OCI-LY3 (cell line): ENCODE results near the gene ITPKB.

Experiments used
- H2AFZ ChIP-seq: fragments of 200-600, 300-600 bp; shearing (Covaris generic); 2 replicates; pipeline ENCODE4 v1.6.0; 2014; ENCODE audit warnings: antibody characterized with exemption, low read depth, low read length
- H3K27ac ChIP-seq: fragments of 200-600, 300-600 bp; sonication (generic); 2 replicates; pipeline ENCODE4 v1.5.1; 2014; ENCODE audit warnings: mild to moderate bottlenecking, low read length, moderate library complexity, mixed read lengths
- H3K27me3 ChIP-seq: fragments of 200-600, 300-600 bp; sonication (generic); 2 replicates; pipeline ENCODE4 v1.6.1; 2014; ENCODE audit warnings: low read depth, low read length, mixed read lengths
- H3K36me3 ChIP-seq: fragments of 200-600, 300-600 bp; sonication (generic); replicated peaks from 2 replicates; pipeline ENCODE3; 2014; ENCODE audit warnings: low read depth, low read length, mixed read lengths
- H3K4me1 ChIP-seq: fragments of 300-600, 200-600 bp; sonication (generic); 2 replicates; pipeline ENCODE4 v1.6.1; 2014; ENCODE audit warnings: low read length, mixed read lengths
- H3K4me2 ChIP-seq: fragments of 200-600, 300-600 bp; sonication (generic); 2 replicates; pipeline ENCODE4 v1.6.1; 2014; ENCODE audit warnings: low read length, mixed read lengths
- H3K4me3 ChIP-seq: fragments of 300-600, 200-600 bp; sonication (generic); 2 replicates; pipeline ENCODE4 v1.5.1; 2014; ENCODE audit warnings: antibody characterized with exemption, mild to moderate bottlenecking, low read length, moderate library complexity
- H3K79me2 ChIP-seq: fragments of 300-600, 200-600 bp; shearing (Covaris generic); 2 replicates; pipeline ENCODE4 v1.6.1; 2014; ENCODE audit warnings: mild to moderate bottlenecking, low read length, mixed read lengths
- H3K9ac ChIP-seq: fragments of 300-600, 200-600 bp; shearing (Covaris generic); 2 replicates; pipeline ENCODE4 v1.6.0; 2014; ENCODE audit warnings: mild to moderate bottlenecking, low read length, moderate library complexity
- H3K9me3 ChIP-seq: fragments of 200-600, 300-600 bp; shearing (Covaris generic); 2 replicates; pipeline ENCODE4 v1.6.1; 2014; ENCODE audit warnings: low read length, mixed read lengths; ENCODE audit not compliant: insufficient read depth
- H4K20me1 ChIP-seq: fragments of 200-600, 300-600 bp; sonication (generic); 2 replicates; pipeline ENCODE4 v1.6.1; 2016; ENCODE audit warnings: low read length, mixed read lengths; ENCODE audit not compliant: insufficient read depth
- CTCF ChIP-seq: fragments of 200-600, 300-600 bp; sonication (generic); IDR thresholded peaks from 2 replicates; pipeline ENCODE4 v1.5.1; 2014; ENCODE audit warnings: antibody characterized with exemption, low read length, low read depth
- EZH2phosphoT487 ChIP-seq: fragments of 200-600 bp; shearing (Covaris generic); IDR thresholded peaks from 2 replicates; pipeline ENCODE4 v1.6.1; 2018; ENCODE audit warnings: antibody characterized with exemption, mixed run types, low read depth

ITPKB gene

GRCh38 chr1:226679853-226680516 lies 59.1 kb downstream of the ITPKB start:
- Histone ChIP-seq H3K4me1 (peaks cover 40% of the 10 kb centered on the region), H2AFZ (peak overlapping the region; percentile 73), H3K9me3 (no peaks in the 10 kb centered on the region), H4K20me1 (peaks cover 14% of the 10 kb centered on the region; the same call in 1 of the 2 replicates), H3K79me2 (no peaks in the 10 kb centered on the region), H3K4me3 (peak overlapping the region; percentile 78), H3K36me3 (no peaks in the 10 kb centered on the region), H3K27me3 (peaks cover 7% of the 10 kb centered on the region; the same call in 1 of the 2 replicates), H3K27ac (no peak overlapping the region), H3K4me2 (peak overlapping the region; percentile 84), H3K9ac (peak overlapping the region; percentile 63)
- TF ChIP-seq EZH2phosphoT487 = no peak
- TF ChIP-seq CTCF = no peak

GRCh38 chr1:226679262-226679661 lies 59.8 kb downstream of the ITPKB start:
- Histone ChIP-seq H3K4me3 (peak overlapping the region; percentile 78), H3K27me3 (peaks cover 7% of the 10 kb centered on the region; the same call in 1 of the 2 replicates), H3K27ac (no peak overlapping the region), H3K4me2 (peak overlapping the region; percentile 84), H3K4me1 (peaks cover 47% of the 10 kb centered on the region), H3K79me2 (no peaks in the 10 kb centered on the region), H3K9me3 (no peaks in the 10 kb centered on the region), H2AFZ (no peak overlapping the region), H3K9ac (peak overlapping the region; percentile 63), H3K36me3 (no peaks in the 10 kb centered on the region), H4K20me1 (peaks cover 14% of the 10 kb centered on the region; the same call in 1 of the 2 replicates)
- TF ChIP-seq EZH2phosphoT487 (no peak), CTCF (no peak)

- Histone ChIP-seq H3K27me3 (peaks cover 7% of the 10 kb centered on the region; the same call in 1 of the 2 replicates), H3K36me3 (no peaks in the 10 kb centered on the region), H3K4me3 (no peak overlapping the region), H3K9ac (no peak overlapping the region), H3K79me2 (no peaks in the 10 kb centered on the region), H3K9me3 (no peaks in the 10 kb centered on the region), H3K4me2 (no peak overlapping the region), H2AFZ (no peak overlapping the region), H3K4me1 (peaks cover 51% of the 10 kb centered on the region), H3K27ac (no peak overlapping the region), H4K20me1 (peaks cover 14% of the 10 kb centered on the region; the same call in 1 of the 2 replicates)
- no peak for TF ChIP-seq CTCF
- TF ChIP-seq EZH2phosphoT487 = no peak
Observed at GRCh38 chr1:226678701-226679100, 60.4 kb downstream of the ITPKB start.

GRCh38 chr1:226678251-226678650 lies 60.8 kb downstream of the ITPKB start:
- Histone ChIP-seq H4K20me1 (peaks cover 14% of the 10 kb centered on the region; the same call in 1 of the 2 replicates), H3K79me2 (no peaks in the 10 kb centered on the region), H3K9me3 (no peaks in the 10 kb centered on the region), H3K27me3 (peaks cover 7% of the 10 kb centered on the region; the same call in 1 of the 2 replicates), H3K4me2 (no peak overlapping the region), H3K36me3 (no peaks in the 10 kb centered on the region), H3K4me1 (peaks cover 51% of the 10 kb centered on the region), H2AFZ (no peak overlapping the region), H3K27ac (no peak overlapping the region), H3K4me3 (no peak overlapping the region), H3K9ac (no peak overlapping the region)
- no peak for TF ChIP-seq EZH2phosphoT487
- TF ChIP-seq CTCF = no peak
